COR-L47 (cell line): ENCODE data around the gene DAGLA.
"Not testable (repeated sequence)": the region's sequence is repeated elsewhere in the genome, so short reads cannot be mapped to it uniquely, and the experiment has no call there.

Source experiments
- DNase-seq: peaks from one replicate; lab custom pipeline; 2025; lab: John Stamatoyannopoulos, UW

DAGLA gene

GRCh38 chr11:61679893-61680621, at the start of gene DAGLA:
DAGLA (plus strand) TSS chr11:61680391; CDS start chr11:61720156, 39,765 bp downstream.
- peak; percentile 69 for DNase-seq

- no peak for DNase-seq
These were observed 48.1 kb upstream of the DAGLA start for GRCh38 chr11:61632096-61632495.

DNA sequence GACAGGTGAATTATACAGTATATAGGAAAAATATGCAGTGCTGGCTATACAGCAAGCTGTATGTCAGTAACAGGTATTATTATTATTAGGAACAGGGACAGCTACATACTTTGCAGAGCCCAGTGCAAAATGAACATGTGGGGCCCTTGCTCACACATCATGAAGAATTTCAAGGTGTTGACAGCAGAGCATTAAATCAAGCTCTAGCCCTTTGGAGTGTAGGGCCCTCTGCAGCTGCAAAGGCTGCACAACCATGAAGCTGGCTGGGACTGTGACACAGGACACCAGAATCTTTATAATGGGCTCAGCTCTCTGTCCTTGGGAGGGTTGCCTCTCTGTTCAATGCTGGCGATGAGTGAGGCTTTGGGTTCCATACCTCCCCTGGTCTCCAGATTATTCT, 44.9 kb upstream of the DAGLA start:
- DNase-seq, result no peak

DNA sequence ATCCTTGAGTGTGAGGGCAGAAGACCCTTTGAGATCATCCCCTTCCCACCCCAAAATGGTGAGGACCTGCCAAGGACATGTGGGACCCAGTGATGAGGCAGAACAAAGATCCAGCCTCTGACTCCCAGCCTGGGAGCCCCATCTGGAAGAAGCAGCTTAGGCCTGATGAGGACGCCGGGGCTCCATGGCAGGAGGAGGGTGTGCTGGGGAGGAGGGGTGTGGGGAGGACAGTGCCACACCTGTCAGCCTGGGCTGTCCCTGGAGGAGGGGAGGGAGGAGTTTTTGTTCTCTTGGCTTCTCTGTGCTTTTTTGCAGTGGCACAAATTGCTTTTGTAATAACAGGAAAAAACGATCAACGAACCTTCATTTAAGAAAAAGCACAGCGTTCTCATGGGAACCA, 44.4 kb upstream of the DAGLA start:
- no peak for DNase-seq

GRCh38 chr11:61636676-61637075, 43.5 kb upstream of the DAGLA start:
- DNase-seq, result no peak

DNA sequence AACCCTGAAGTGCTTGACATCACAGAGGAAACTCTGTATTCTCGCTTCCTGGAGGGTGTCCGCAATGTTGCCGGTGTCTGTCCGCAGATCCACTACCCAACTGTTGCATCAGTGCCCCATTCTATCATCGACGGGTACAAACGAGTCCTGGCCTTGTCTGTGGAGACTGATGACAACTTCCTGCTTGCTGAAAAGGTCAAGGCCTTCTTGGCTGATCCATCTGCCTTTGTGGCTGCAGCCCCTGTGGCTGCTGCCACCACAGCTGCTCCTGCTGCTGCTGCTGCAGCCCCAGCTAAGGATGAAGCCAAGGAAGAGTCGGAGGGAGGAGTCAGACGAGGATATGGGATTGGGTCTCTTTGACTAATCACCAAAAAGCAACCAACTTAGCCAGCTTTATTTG, 42.9 kb upstream of the DAGLA start:
- DNase-seq, result no peak

DNA sequence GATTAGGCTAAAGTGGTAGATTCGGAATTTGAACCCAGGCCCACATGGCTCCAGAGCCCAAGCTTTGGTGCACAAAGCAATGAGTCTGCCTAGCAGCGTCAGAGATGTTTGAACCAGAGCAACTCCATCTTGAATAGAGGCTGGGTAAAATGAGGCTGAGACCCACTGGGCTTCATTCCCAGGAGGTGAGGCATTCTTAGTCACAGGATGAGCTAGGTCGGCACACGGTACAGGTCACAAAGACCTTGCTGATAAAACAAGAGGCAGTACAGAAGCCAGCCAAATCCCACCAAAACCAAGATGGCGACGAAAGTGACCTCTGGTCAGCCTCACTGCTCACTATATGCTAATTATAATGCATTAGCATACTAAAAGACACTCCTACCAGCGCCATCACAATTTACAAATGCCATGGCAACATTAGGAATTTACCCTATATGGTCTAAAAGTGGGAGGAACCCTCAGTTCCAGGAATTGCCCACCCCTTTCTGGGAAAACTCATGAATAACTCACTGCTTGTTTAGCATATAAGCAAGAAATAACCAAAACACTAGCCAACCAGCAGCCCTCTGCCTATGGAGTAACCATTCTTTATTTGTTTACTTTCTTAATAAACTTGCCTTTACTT, 40.3 kb upstream of the DAGLA start:
- no peak for DNase-seq

GRCh38 chr11:61642162-61642561, 38.0 kb upstream of the DAGLA start:
- no peak for DNase-seq

GRCh38 chr11:61645179-61645868, 34.9 kb upstream of the DAGLA start:
- DNase-seq, result no peak

DNA sequence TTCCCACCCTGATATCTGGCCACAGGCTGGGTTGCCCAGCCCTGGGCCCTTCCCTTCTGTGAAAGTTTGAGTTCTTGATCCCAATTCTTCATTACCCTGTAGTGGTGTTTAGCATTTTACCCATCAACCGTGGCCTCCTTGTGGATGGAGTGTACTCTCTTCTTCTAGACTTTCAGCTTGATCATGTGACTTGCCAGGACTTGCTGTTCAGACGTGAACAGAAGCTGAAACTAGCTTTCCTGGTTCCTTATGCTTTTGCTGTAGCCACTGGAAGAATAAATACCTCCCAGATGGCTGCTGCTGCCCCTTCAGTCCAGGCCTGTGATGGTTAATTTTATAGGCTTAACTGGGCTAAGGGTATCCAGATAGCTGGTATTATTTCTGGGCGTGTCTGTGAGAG, 32.7 kb upstream of the DAGLA start:
- no peak for DNase-seq

DNA sequence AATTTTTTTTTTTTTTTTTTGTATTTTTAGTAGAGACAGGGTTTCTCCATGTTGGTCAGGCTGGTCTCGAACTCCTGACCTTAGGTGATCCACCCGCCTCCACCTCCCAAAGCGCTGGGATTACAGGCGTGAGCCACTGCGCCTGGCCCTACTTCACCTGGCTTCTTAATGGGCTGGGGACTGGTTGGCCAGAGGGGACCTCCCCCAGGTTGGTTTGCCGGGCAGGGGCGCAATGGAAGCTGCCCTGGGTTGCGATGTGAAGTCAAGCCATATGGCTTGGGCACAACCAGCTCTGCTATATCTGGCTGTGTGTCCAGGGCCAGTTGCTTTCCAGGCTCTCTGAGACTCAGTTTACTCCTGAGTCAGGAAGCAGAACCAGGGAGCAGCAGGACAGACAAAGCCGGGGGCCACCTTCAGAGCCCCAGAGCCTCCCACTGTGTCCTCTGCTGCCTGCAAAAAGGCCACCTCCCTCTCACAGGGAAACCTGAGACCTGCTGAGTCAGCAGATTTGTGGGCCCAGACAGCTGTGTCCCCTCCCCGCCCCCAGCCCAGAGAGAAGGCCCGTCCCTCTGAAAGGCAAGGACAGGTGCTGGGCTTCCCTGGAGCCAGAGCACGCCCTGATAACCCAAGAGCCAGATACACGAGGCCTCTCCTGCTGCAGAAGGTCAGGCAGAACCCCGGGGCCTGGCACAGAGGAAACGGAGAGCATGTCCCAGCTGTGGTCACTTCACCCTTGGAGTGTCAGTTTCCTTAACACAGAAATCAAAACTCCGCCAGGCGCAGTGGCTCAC, 29.2 kb upstream of the DAGLA start:
- no peak for DNase-seq

GRCh38 chr11:61652135-61652534, 28.1 kb upstream of the DAGLA start:
- DNase-seq, result no peak

GRCh38 chr11:61654397-61654829, 25.8 kb upstream of the DAGLA start:
- DNase-seq, result no peak

DNA sequence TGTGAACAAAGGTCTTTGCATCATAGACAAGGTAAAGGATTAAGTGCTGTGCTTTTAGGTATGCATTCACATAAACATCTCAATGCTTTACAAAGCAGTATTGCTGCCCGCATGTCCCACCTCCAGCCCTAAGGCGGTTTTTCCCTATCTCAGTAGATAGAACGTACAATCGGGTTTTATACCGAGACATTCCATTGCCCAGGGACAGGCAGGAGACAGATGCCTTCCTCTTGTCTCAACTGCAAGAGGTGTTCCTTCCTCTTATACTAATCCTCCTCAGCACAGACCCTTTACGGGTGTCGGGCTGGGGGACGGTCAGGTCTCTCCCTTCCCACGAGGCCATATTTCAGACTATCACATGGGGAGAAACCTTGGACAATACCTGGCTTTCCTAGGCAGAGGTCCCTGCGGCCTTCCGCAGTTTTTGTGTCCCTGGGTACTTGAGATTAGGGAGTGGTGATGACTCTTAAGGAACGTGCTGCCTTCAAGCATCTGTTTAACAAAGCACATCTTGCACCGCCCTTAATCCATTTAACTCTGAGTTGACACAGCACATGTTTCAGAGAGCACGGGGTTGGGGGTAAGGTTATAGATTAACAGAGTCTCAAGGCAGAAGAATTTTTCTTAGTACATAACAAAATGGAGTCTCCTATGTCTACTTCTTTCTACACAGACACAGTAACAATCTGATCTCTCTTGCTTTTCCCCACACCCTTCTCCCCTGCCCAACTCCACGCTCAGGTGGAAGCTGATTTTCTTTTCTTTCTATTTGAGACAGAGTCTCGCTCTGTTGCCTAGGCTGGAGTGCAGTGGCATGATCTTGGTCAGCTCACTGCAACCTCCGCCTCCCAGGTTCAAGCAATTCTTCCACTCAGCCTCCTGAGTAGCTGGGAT, 24.7 kb upstream of the DAGLA start:
- DNase-seq, result not testable (repeated sequence)

GRCh38 chr11:61656347-61657077, 23.7 kb upstream of the DAGLA start:
- DNase-seq, result no peak

DNA sequence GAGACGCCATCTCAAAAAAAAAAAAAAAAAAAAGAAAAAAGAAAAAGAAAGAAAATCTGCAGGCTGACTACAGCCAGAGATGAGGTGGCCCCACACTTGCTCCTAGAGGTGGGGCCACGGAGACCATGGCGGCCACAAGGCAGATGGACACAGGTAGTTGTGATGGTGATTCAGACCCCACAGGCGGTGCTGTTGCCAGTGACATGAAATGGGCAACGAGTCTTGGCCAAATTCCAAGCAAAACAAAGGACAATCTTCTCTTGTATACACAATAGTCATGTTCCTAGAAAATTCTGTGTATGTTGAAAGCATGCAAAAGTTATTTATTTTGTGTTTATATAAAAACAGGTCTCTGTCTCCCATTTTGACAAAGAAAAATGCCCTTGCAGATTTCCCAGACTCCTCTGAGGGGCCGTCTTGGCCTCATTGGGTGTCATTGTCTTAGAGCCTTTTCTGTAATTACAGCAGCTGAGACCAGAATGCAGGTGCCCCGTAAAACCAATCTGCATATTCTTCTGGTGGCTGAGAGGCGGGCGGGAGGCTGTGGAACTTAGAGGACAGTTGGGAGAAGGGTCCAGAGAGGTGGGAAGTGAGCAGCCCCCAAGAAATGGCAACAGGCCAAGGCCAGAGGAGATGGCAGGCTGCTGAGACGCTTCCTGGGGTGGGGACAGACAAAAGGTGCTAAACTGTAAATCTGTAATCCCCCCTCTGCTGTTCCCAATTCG, 22.5 kb upstream of the DAGLA start:
- peak; percentile 95 for DNase-seq

- DNase-seq, result no peak
These were observed 20.6 kb upstream of the DAGLA start for GRCh38 chr11:61659413-61660196.

GRCh38 chr11:61660997-61661396, 19.2 kb upstream of the DAGLA start:
- DNase-seq, result not testable (repeated sequence)

GRCh38 chr11:61666684-61667297, 13.4 kb upstream of the DAGLA start:
- no peak for DNase-seq
